ENCODE data around the gene TCERG1L.

The TCERG1L gene

DNA sequence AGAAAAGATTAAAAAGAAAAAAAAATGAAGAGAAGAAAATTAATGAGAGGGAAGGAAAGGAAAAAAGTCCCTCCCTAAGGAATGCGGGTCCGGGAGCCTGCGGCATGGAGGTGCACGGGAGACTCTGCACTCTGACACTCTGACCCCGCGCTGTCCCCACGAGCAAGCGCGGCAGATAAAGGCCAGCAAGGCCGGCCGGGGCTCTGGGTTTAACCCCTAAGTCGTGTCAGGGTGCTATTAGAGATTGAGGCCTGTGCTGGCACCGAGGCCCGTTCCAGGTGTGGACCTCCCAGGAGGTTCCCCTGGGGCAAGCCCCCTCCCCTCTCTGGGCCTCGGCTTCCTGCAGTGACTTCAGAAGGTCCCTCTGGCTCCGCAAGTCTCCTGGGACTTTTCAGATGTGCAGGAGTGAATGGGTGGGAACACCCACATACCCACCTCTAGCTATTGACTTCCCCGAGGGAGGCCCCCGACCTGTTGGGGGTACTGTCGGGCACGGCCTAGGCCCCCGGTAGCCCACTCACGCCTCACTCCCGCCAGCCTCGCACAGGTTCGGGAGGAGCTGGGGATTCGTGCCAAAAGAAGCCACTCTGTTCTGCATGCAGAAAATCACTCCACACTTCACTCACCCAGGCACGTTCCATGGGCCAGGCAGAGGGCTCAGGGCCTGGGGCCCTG is 164.1 kb downstream of the TCERG1L start:
- H3K4me3 ChIP-seq (ENCODE audit: low read depth, low read length), result no peak overlapping the region
- DNase-seq (ENCODE audit: low read depth, low spot score), result no peak
- TF ChIP-seq, protein P1, sequence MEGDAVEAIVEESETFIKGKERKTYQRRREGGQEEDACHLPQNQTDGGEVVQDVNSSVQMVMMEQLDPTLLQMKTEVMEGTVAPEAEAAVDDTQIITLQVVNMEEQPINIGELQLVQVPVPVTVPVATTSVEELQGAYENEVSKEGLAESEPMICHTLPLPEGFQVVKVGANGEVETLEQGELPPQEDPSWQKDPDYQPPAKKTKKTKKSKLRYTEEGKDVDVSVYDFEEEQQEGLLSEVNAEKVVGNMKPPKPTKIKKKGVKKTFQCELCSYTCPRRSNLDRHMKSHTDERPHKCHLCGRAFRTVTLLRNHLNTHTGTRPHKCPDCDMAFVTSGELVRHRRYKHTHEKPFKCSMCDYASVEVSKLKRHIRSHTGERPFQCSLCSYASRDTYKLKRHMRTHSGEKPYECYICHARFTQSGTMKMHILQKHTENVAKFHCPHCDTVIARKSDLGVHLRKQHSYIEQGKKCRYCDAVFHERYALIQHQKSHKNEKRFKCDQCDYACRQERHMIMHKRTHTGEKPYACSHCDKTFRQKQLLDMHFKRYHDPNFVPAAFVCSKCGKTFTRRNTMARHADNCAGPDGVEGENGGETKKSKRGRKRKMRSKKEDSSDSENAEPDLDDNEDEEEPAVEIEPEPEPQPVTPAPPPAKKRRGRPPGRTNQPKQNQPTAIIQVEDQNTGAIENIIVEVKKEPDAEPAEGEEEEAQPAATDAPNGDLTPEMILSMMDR (IDR thresholded peaks at IDR 0.05; ENCODE audit: low read depth, low read length), result no peak
- in situ Hi-C loops (cut with HindIII; ENCODE audit: low sequenced_read_pairs), result no loop called here

DNA sequence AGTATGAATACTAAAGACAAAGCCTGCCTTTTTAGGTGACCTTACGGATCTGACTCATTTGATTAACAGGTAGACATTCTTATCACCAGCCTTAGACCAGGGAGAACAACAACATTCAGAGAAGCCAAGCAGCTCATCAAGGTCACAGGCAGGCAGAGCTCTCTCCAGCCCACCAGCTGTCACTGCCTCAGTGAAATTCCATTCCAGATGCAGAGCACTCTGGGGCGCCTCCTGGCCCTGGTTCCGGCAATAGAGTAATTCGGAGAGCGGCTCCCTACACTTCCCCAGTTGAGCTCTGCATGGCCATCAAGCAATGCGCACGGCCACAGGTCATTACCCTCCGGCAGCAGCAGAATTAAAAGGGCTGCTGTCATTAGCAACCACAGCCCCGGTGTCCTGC is 164.7 kb downstream of the TCERG1L start:
- H3K4me3 ChIP-seq (ENCODE audit: low read depth, low read length), result no peak overlapping the region
- TF ChIP-seq, protein P1 (IDR thresholded peaks at IDR 0.05; ENCODE audit: low read depth, low read length), result no peak
- no peak for DNase-seq (ENCODE audit: low read depth, low spot score)
- in situ Hi-C loops (cut with HindIII; ENCODE audit: low sequenced_read_pairs), result no loop called here

DNA sequence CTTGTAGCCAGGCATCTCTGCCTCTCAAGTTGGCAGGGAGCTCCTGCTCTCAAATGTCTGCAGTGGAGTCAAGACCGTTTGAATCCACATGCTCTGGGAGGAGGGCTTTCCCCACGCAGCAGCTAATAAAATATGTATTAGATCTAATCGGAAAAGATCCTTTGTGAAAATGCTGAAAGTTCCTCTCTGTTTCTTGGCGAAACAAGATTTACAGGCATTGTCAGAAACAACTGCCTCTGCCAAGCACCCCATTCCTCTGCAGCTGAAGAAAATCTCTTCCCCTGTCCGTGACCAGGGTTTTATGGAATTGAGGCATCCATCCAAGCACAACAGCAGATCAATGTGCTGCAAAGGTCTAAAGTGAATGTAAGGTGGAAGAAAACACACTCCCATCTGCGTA is 165.8 kb downstream of the TCERG1L start:
- no peak overlapping the region for H3K4me3 ChIP-seq (ENCODE audit: low read depth, low read length)
- no peak for DNase-seq (ENCODE audit: low read depth, low spot score)
- TF ChIP-seq, protein P1 (IDR thresholded peaks at IDR 0.05; ENCODE audit: low read depth, low read length), result no peak
- in situ Hi-C loops (cut with HindIII; ENCODE audit: low sequenced_read_pairs), result no loop called here

DNA sequence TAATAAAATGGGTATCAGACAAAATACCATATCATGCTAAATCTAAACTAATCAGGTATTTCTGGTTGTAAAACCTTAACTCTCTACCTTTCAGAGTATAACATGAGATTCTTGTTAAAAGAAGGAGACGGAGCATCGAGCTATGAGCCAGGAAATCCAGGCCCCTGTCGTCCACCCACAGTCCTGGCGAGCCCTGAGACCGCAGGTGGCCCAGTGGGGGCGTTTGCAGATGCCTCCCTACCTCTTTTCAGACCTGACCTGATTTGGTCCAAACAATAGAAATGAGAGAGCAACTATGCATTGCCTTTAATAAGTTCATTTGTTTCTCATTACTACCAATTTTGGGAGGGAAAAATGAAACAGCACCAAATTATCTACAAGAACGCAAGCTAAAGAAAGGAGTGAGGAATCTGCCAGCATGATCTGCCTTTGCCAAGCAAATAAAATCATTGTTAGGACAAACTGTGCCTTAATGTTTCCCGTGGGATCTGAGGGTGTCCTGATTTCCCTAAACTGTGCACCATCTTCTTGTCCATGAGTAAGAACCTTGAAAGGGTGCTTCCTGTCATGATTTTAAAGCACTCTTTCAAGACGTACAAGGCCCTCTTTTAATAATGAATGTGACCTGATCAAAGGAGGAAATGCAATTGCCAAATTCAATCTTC is 166.7 kb downstream of the TCERG1L start:
- in situ Hi-C loops (cut with HindIII; ENCODE audit: low sequenced_read_pairs), result no loop called here
- TF ChIP-seq, protein P1 (IDR thresholded peaks at IDR 0.05; ENCODE audit: low read depth, low read length), result no peak
- no peak for DNase-seq (ENCODE audit: low read depth, low spot score)
- no peak overlapping the region for H3K4me3 ChIP-seq (ENCODE audit: low read depth, low read length)

DNA sequence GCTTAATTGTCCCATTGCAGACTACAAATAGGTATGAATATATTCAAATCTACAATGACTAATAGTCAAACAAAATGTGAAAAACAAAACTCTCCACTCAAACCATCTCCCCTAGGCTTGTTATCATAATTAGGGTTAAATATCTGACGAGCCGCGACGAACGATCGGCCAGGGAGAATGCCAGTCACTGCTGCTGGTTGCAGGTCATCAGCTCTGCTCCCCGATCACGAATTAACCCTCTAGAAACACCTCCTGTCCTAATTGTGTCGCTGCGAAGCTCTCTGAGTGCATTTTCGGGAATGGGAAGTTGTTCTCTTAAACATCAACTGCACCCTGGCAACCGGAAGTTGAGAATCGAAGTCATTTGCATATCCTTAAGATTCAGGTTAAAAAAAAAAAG is 167.3 kb downstream of the TCERG1L start:
- DNase-seq (ENCODE audit: low read depth, low spot score), result no peak
- in situ Hi-C loops (cut with HindIII; ENCODE audit: low sequenced_read_pairs), result no loop called here
- TF ChIP-seq, protein P1 (IDR thresholded peaks at IDR 0.05; ENCODE audit: low read depth, low read length), result no peak
- no peak overlapping the region for H3K4me3 ChIP-seq (ENCODE audit: low read depth, low read length)

DNA sequence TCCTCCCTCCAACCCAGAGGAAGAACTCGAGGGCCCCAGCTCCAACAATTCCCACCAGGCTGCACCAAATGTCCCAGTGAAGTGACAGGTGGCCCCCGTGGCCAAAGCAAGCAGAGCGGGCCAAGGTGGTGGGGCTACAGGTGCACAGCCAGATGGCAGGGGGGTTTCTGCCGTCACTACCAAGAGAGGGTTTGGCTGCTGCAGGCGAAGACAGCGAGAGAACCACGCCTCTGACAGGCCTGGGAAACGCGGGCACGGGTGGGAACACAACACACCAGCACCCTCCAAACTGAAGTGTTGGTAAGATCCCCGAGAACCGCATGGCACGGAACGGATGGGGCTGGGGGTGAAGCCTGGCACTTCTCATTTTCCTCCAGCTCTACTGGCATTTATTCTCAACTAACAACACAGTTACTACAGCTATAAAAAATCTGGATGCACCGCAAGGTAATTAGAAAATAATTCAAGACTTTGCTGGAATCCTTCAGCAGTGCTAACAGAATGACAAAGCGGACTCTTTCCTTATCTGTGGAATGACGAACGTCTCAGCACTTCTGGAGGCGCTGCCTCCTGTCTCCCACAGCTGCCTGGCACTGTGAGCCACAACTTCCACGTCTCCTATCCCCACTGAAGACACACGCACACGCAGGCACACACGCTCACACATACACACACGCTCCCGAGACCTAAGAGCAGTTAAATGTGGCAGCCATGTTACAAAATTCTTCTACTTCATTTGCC is 167.9 kb downstream of the TCERG1L start:
- in situ Hi-C loops (cut with HindIII; ENCODE audit: low sequenced_read_pairs), result no loop called here
- TF ChIP-seq, protein P1 (IDR thresholded peaks at IDR 0.05; ENCODE audit: low read depth, low read length), result no peak
- no peak for DNase-seq (ENCODE audit: low read depth, low spot score)
- H3K4me3 ChIP-seq (ENCODE audit: low read depth, low read length), result no peak overlapping the region
